ENCODE data around the gene DBNL. TPM values are rescaled to one million over a fixed set of nuclear protein-coding genes. Genes with fewer than 3 reads are reported as not detected.

DBNL gene
- total and polyA plus RNA-seq, 2 donors = 113 to 116 TPM

DNA sequence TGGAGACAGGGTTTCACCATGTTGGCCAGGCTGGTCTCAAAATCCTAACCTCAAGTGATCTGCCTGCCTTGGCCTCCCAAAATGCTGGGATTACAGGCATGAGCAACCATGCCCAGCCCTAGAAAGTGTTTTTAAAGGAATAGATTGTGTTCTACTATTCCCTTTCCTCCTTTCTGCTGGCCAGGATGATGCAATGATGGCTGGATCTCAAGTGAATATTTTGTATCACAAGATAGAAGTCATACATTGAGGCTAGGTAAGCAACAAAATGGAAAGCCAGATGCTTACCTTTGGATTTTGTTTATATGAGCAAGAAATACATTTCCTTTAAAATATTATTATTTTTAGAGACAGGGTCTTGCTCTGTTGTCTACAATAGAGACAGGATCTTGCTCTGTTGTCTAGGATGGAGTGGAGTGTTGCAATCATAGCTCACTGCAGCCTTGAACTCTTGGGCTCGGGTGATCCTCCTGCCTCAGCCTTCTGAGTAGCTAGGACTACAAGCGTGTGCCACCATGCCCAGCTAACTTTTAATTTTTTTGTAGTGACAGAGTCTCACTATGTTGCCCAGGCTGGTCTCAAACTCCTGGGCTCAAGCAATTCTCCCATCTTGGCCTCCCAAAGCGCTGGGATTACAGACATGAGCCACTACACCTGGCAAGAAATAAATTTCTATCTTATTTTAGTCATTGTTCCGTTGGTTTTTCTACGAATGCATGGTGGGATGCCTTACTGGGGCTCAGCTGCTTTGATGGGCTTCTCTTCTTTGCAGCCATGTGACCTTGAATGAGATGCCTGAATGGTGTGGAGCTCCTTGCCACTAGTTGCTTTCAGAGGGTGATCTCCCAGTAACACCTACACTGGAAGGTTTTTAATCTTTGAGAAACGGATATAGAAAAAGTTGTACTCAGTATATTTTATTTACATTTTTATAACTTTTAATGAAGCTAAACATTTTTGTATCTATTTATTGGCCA is 53.9 kb downstream of the DBNL start:
- H3K27me3 ChIP-seq (ENCODE audit: control insufficient read depth in 2 of 2, insufficient read depth in 1 of 2, low read length in 1 of 2) = no peaks in the 10 kb centered on the region
- H3K36me3 ChIP-seq (ENCODE audit: control insufficient read depth in 2 of 2, insufficient read depth in 2 of 2, low read length in 1 of 2) = no peaks in the 10 kb centered on the region
- peaks cover 81 to 99% of the 10 kb centered on the region in 2 donors for H3K4me1 ChIP-seq (ENCODE audit: control insufficient read depth in 2 of 2, insufficient read depth in 2 of 2, low read length in 2 of 2)
- H3K4me3 ChIP-seq (ENCODE audit: low read length in 2 of 2) = no peak overlapping the region
- WGBS = 37% methylated on average over 6 of the region's 6 CpGs
- peak overlapping the region; percentile 96 to 100 for H3K27ac ChIP-seq (ENCODE audit: low read depth in 1 of 2, low read length in 1 of 2)
- H3K9me3 ChIP-seq (ENCODE audit: control insufficient read depth in 2 of 2, insufficient read depth in 1 of 2, low read length in 1 of 2) = peaks cover 0 to 10% of the 10 kb centered on the region in 2 donors
- peak in 2 of 9 donors; percentile 56 to 82 for DNase-seq (ENCODE audit: low read depth in 6 of 9, low spot score in 9 of 9)

GRCh38 chr7:44099669-44100068 is 55.2 kb downstream of the DBNL start:
- DNase-seq (ENCODE audit: low read depth in 6 of 9, low spot score in 9 of 9) = peak in 1 of 9 donors; percentile 32
- H3K27ac ChIP-seq (ENCODE audit: low read depth in 1 of 2, low read length in 1 of 2) = peak overlapping the region in 1 of 2 donors; percentile 100
- peaks cover 0 to 8% of the 10 kb centered on the region in 2 donors for H3K9me3 ChIP-seq (ENCODE audit: control insufficient read depth in 2 of 2, insufficient read depth in 1 of 2, low read length in 1 of 2)
- WGBS = 36% methylated on average over 4 of the region's 4 CpGs
- H3K4me3 ChIP-seq (ENCODE audit: low read length in 2 of 2) = no peak overlapping the region
- peaks cover 75 to 92% of the 10 kb centered on the region in 2 donors for H3K4me1 ChIP-seq (ENCODE audit: control insufficient read depth in 2 of 2, insufficient read depth in 2 of 2, low read length in 2 of 2)
- H3K36me3 ChIP-seq (ENCODE audit: control insufficient read depth in 2 of 2, insufficient read depth in 2 of 2, low read length in 1 of 2) = no peaks in the 10 kb centered on the region
- H3K27me3 ChIP-seq (ENCODE audit: control insufficient read depth in 2 of 2, insufficient read depth in 1 of 2, low read length in 1 of 2) = peaks cover 0 to 3% of the 10 kb centered on the region in 2 donors

- Histone ChIP-seq H3K27me3 (ENCODE audit: control insufficient read depth in 2 of 2, insufficient read depth in 1 of 2, low read length in 1 of 2) (peaks cover 0 to 8% of the 10 kb centered on the region in 2 donors), H3K4me3 (ENCODE audit: low read length in 2 of 2) (no peak overlapping the region), H3K27ac (ENCODE audit: low read depth in 1 of 2, low read length in 1 of 2) (peak overlapping the region; percentile 72 to 100), H3K9me3 (ENCODE audit: control insufficient read depth in 2 of 2, insufficient read depth in 1 of 2, low read length in 1 of 2) (peaks cover 0 to 8% of the 10 kb centered on the region in 2 donors), H3K36me3 (ENCODE audit: control insufficient read depth in 2 of 2, insufficient read depth in 2 of 2, low read length in 1 of 2) (peaks cover 0 to 3% of the 10 kb centered on the region in 2 donors), H3K4me1 (ENCODE audit: control insufficient read depth in 2 of 2, insufficient read depth in 2 of 2, low read length in 2 of 2) (peaks cover 64 to 91% of the 10 kb centered on the region in 2 donors)
- WGBS = 81% methylated on average over 10 of the region's 10 CpGs
- DNase-seq (ENCODE audit: low read depth in 6 of 9, low spot score in 9 of 9) = peak in 1 of 9 donors; percentile 45
Observed at GRCh38 chr7:44100458-44101302, 56.2 kb downstream of the DBNL start.

DNA sequence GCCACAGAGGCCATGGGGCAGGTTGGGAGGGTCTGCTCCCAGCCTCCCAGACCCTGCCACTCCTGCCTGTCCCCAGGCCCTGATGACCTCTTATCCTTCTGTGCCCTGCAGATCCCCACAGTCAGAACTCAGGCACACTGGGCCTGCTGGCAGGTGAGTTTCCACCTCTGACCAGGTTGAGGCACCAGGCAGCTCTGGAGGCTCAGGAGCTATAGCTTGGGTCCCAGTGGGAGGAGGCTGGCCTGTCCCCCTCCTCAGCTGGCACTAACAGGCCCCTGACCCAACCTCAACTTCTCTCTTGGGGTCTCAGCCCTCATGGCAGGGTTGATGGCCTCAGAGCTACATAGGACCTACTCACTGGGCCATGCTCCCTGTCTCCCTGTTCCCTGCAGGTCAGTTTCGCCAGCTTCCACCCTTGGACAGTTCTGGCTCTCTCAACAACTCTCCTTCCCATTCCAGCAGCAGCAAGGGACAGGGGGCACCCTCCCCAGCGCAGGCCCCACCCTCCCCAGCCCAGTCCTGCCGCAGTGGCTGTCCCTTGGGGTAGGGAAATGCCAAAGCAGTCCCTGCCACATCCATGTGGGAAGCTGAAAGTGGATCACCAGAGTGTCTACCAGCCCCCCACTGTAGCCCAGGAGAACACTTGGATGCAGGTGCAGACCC is 56.9 kb downstream of the DBNL start:
- H3K4me1 ChIP-seq (ENCODE audit: control insufficient read depth in 2 of 2, insufficient read depth in 2 of 2, low read length in 2 of 2) = peaks cover 59 to 91% of the 10 kb centered on the region in 2 donors
- peaks cover 0 to 8% of the 10 kb centered on the region in 2 donors for H3K27me3 ChIP-seq (ENCODE audit: control insufficient read depth in 2 of 2, insufficient read depth in 1 of 2, low read length in 1 of 2)
- 100% methylated on average over 3 of the region's 3 CpGs for WGBS
- H3K36me3 ChIP-seq (ENCODE audit: control insufficient read depth in 2 of 2, insufficient read depth in 2 of 2, low read length in 1 of 2) = peaks cover under 1 to 10% of the 10 kb centered on the region in 2 donors
- peak overlapping the region; percentile 71 to 100 for H3K27ac ChIP-seq (ENCODE audit: low read depth in 1 of 2, low read length in 1 of 2)
- DNase-seq (ENCODE audit: low read depth in 6 of 9, low spot score in 9 of 9) = peak in 1 of 9 donors; percentile 27
- peaks cover 0 to 8% of the 10 kb centered on the region in 2 donors for H3K9me3 ChIP-seq (ENCODE audit: control insufficient read depth in 2 of 2, insufficient read depth in 1 of 2, low read length in 1 of 2)
- no peak overlapping the region for H3K4me3 ChIP-seq (ENCODE audit: low read length in 2 of 2)

- Histone ChIP-seq H3K36me3 (ENCODE audit: control insufficient read depth in 2 of 2, insufficient read depth in 2 of 2, low read length in 1 of 2) (peaks cover 8 to 17% of the 10 kb centered on the region in 2 donors), H3K4me1 (ENCODE audit: control insufficient read depth in 2 of 2, insufficient read depth in 2 of 2, low read length in 2 of 2) (peaks cover 56 to 91% of the 10 kb centered on the region in 2 donors), H3K4me3 (ENCODE audit: low read length in 2 of 2) (no peak overlapping the region), H3K27me3 (ENCODE audit: control insufficient read depth in 2 of 2, insufficient read depth in 1 of 2, low read length in 1 of 2) (peaks cover 0 to 8% of the 10 kb centered on the region in 2 donors), H3K9me3 (ENCODE audit: control insufficient read depth in 2 of 2, insufficient read depth in 1 of 2, low read length in 1 of 2) (peaks cover 0 to 5% of the 10 kb centered on the region in 2 donors), H3K27ac (ENCODE audit: low read depth in 1 of 2, low read length in 1 of 2) (peak overlapping the region; percentile 80 to 100)
- 92% methylated on average over 14 of the region's 14 CpGs for WGBS
- peak in 1 of 9 donors; percentile 42 for DNase-seq (ENCODE audit: low read depth in 6 of 9, low spot score in 9 of 9)
Observed at GRCh38 chr7:44101966-44102845, 57.7 kb downstream of the DBNL start.

DNA sequence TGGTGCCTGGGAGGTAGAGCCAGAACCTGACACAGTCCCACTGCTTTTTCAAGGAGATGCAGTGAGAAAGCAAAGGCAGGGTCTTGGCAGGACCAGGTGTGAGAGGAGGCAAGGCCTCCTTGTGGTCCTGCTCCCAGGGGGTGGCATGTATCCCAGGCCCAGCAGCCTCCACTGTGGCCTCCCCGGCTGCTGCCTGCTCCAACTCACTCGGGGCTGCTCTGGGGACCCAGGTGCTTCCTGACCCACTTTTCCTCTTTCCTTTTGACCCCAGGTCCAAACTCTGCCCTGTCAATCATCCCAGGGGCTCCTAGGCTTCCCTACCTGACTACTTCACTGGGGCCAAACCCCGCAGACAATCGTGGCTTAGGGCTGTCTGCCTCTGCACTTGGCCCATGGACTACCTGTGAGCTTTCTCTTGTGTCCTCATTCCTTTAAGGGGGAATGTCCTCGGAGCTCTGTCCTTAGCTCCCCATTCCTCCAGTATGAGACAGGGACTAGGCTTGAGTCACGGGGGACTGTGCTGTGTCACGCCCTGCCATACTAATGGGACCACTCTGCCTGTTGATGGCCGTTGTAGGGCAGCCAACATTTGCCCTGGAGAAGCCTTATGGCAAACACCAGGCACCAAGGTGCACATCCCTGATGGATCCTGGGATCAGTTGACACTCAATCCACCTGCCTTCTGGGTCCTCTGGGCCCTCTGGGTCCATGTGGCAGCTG is 58.5 kb downstream of the DBNL start:
- DNase-seq (ENCODE audit: low read depth in 6 of 9, low spot score in 9 of 9) = peak in 1 of 9 donors; percentile 65

GRCh38 chr7:44103566-44103922 is 59.0 kb downstream of the DBNL start:
- Histone ChIP-seq H3K27me3 (ENCODE audit: control insufficient read depth in 2 of 2, insufficient read depth in 1 of 2, low read length in 1 of 2) (peaks cover 0 to 8% of the 10 kb centered on the region in 2 donors), H3K9me3 (ENCODE audit: control insufficient read depth in 2 of 2, insufficient read depth in 1 of 2, low read length in 1 of 2) (peaks cover 0 to 5% of the 10 kb centered on the region in 2 donors), H3K4me1 (ENCODE audit: control insufficient read depth in 2 of 2, insufficient read depth in 2 of 2, low read length in 2 of 2) (peaks cover 53 to 91% of the 10 kb centered on the region in 2 donors), H3K36me3 (ENCODE audit: control insufficient read depth in 2 of 2, insufficient read depth in 2 of 2, low read length in 1 of 2) (peaks cover 21 to 31% of the 10 kb centered on the region in 2 donors), H3K4me3 (ENCODE audit: low read length in 2 of 2) (peak overlapping the region; percentile 87 to 93), H3K27ac (ENCODE audit: low read depth in 1 of 2, low read length in 1 of 2) (peak overlapping the region; percentile 80 to 100)
- 80% methylated on average over 8 of the region's 8 CpGs for WGBS
- DNase-seq (ENCODE audit: low read depth in 6 of 9, low spot score in 9 of 9) = no peak

More for the DNA sequence above, 58.5 kb downstream of the DBNL start:
- Histone ChIP-seq H3K4me1 (ENCODE audit: control insufficient read depth in 2 of 2, insufficient read depth in 2 of 2, low read length in 2 of 2) (peaks cover 53 to 91% of the 10 kb centered on the region in 2 donors), H3K9me3 (ENCODE audit: control insufficient read depth in 2 of 2, insufficient read depth in 1 of 2, low read length in 1 of 2) (peaks cover 0 to 5% of the 10 kb centered on the region in 2 donors), H3K27me3 (ENCODE audit: control insufficient read depth in 2 of 2, insufficient read depth in 1 of 2, low read length in 1 of 2) (peaks cover 0 to 8% of the 10 kb centered on the region in 2 donors), H3K27ac (ENCODE audit: low read depth in 1 of 2, low read length in 1 of 2) (peak overlapping the region; percentile 80 to 100), H3K4me3 (ENCODE audit: low read length in 2 of 2) (peak overlapping the region; percentile 87 to 93), H3K36me3 (ENCODE audit: control insufficient read depth in 2 of 2, insufficient read depth in 2 of 2, low read length in 1 of 2) (peaks cover 16 to 25% of the 10 kb centered on the region in 2 donors)
- 72% methylated on average over 8 of the region's 8 CpGs for WGBS

All from thymus (tissue), 11 donors.